Activated effector memory CD4-positive, alpha-beta T cell treated with anti-CD3 and anti-CD28 coated beads, Interleukin-2, amount 50 U/mL, for 16 hours (primary cell): Measurements from ENCODE around the gene STOML3.
"Not testable (repeated sequence)": the region's sequence is repeated elsewhere in the genome, so short reads cannot be mapped to it uniquely, and the experiment has no call there.

Experiments used
- DNase-seq: peaks from one replicate; pipeline ENCODE4 v3.0.0-alpha.2; 2020

The STOML3 gene

GRCh38 chr13:38990693-38991092 lies at the start of gene STOML3:
STOML3 (minus strand) TSS chr13:38990831; CDS start chr13:38990721, 110 bp downstream.
- DNase-seq: no peak

- no peak for DNase-seq
Measured at GRCh38 chr13:39040206-39040605, 49.6 kb upstream of the STOML3 start.

GRCh38 chr13:39039041-39039440 lies 48.4 kb upstream of the STOML3 start:
- no peak for DNase-seq

- peak; percentile 84 for DNase-seq
Measured at GRCh38 chr13:39038569-39039030, 48.0 kb upstream of the STOML3 start.

GRCh38 chr13:39037880-39038568 lies 47.4 kb upstream of the STOML3 start, which contains the start of the genes NHLRC3 and PROSER1:
NHLRC3 (plus strand) TSS chr13:39038456; CDS start chr13:39038640, 184 bp downstream.
PROSER1 (minus strand) TSS chr13:39038089; CDS start chr13:39037242, 847 bp downstream.
- peak; percentile 91 for DNase-seq

- DNase-seq: no peak
Measured at GRCh38 chr13:39037410-39037879, 46.8 kb upstream of the STOML3 start.

GRCh38 chr13:39036212-39036611 lies 45.6 kb upstream of the STOML3 start:
- no peak for DNase-seq

- DNase-seq: no peak
Measured at GRCh38 chr13:39035799-39036198, 45.2 kb upstream of the STOML3 start.

GRCh38 chr13:39035204-39035603 lies 44.6 kb upstream of the STOML3 start:
- no peak for DNase-seq

GRCh38 chr13:39034085-39034484 lies 43.5 kb upstream of the STOML3 start:
- DNase-seq: no peak

- no peak for DNase-seq
Measured at GRCh38 chr13:39032150-39032549, 41.5 kb upstream of the STOML3 start.

GRCh38 chr13:39025433-39025839 lies 34.8 kb upstream of the STOML3 start:
- no peak for DNase-seq

GRCh38 chr13:39023761-39024160 lies 33.1 kb upstream of the STOML3 start:
- DNase-seq: no peak

- no peak for DNase-seq
Measured at GRCh38 chr13:39023316-39023715, 32.7 kb upstream of the STOML3 start.

GRCh38 chr13:39020853-39021462 lies 30.3 kb upstream of the STOML3 start:
- no peak for DNase-seq

GRCh38 chr13:39016787-39017186 lies 26.2 kb upstream of the STOML3 start:
- DNase-seq: no peak

- DNase-seq: no peak
Measured at GRCh38 chr13:39016087-39016486, 25.5 kb upstream of the STOML3 start.

- DNase-seq: no peak
Measured at GRCh38 chr13:39013462-39013861, 22.8 kb upstream of the STOML3 start.

- DNase-seq: no peak
Measured at GRCh38 chr13:39012608-39013007, 22.0 kb upstream of the STOML3 start.

- DNase-seq: not testable (repeated sequence)
Measured at GRCh38 chr13:39006371-39007111, 15.9 kb upstream of the STOML3 start.

GRCh38 chr13:38998739-38999138 lies 8.1 kb upstream of the STOML3 start:
- no peak for DNase-seq

- DNase-seq: no peak
Measured at GRCh38 chr13:38993381-38993780, 2.8 kb upstream of the STOML3 start.

GRCh38 chr13:38981096-38981495 lies 9.5 kb downstream of the STOML3 start:
- no peak for DNase-seq

GRCh38 chr13:38980750-38981078 lies 9.9 kb downstream of the STOML3 start:
- DNase-seq: no peak
